ENCODE measurements around the gene PPARD.
A peak's percentile ranks its signal among the peaks of the same experiment; 100 is the strongest.
"Not testable (repeated sequence)": the region's sequence is repeated elsewhere in the genome, so short reads cannot be mapped to it uniquely, and the experiment has no call there.

The PPARD gene

DNA sequence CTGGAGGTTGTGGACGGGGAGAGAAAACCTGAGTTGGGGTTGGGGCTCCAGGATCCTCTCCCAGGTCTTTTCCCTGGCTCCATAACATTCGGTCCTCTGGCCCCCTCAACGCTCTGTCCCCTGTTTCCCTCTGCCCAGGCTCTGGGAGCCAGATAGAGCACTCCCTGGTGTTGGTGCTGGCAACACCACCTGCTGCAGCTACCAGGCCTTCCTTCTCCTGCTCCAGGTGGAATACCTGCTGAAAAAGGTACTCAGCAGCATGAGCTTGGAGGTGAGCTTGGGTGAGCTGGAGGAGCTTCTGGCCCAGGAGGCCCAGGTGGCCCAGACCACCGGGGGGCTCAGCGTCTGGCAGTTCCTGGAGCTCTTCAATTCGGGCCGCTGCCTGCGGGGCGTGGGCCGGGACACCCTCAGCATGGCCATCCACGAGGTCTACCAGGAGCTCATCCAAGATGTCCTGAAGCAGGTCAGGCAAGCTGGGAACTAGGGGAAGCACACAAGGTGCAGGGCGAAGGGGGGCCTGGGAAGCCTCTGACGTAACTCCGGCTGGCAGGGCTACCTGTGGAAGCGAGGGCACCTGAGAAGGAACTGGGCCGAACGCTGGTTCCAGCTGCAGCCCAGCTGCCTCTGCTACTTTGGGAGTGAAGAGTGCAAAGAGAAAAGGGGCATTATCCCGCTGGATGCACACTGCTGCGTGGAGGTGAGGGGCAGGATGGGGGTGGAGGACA lies 30.1 kb upstream of the PPARD start:
- no peak for DNase-seq (ENCODE audit: low spot score)

- DNase-seq (ENCODE audit: low spot score), result no peak
Measured at GRCh38 chr6:35312807-35313206, 29.6 kb upstream of the PPARD start.

DNA sequence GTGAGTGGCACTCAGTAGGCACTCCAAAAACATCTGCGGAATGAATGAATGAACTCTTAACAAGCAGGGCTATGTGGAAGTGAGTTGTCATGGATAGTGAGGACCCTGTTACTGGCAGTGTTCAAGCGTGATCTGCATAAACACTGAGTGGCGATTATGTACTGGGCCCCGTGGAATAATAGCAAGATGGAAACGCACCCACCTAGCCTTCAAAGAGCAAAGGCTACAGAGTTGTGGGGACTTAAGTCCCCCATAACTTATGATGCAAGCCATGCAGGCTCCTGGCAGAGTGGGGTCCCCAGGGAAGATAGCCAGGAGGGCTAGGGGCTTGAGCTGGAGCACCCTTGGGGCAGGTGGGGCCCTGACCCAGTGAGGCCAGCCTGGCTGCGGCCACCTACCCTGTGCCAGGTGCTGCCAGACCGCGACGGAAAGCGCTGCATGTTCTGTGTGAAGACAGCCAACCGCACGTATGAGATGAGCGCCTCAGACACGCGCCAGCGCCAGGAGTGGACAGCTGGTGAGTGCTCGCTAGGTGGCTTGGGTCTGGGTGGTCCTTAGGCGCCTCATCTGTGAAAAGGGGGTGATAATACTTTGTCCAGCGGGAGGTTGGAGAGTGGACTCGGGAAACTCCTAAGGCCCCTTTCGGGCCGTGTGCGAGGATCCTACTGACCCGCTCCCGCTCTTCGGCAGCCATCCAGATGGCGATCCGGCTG lies 24.7 kb upstream of the PPARD start:
- peak; percentile 31 for DNase-seq (ENCODE audit: low spot score)

DNA sequence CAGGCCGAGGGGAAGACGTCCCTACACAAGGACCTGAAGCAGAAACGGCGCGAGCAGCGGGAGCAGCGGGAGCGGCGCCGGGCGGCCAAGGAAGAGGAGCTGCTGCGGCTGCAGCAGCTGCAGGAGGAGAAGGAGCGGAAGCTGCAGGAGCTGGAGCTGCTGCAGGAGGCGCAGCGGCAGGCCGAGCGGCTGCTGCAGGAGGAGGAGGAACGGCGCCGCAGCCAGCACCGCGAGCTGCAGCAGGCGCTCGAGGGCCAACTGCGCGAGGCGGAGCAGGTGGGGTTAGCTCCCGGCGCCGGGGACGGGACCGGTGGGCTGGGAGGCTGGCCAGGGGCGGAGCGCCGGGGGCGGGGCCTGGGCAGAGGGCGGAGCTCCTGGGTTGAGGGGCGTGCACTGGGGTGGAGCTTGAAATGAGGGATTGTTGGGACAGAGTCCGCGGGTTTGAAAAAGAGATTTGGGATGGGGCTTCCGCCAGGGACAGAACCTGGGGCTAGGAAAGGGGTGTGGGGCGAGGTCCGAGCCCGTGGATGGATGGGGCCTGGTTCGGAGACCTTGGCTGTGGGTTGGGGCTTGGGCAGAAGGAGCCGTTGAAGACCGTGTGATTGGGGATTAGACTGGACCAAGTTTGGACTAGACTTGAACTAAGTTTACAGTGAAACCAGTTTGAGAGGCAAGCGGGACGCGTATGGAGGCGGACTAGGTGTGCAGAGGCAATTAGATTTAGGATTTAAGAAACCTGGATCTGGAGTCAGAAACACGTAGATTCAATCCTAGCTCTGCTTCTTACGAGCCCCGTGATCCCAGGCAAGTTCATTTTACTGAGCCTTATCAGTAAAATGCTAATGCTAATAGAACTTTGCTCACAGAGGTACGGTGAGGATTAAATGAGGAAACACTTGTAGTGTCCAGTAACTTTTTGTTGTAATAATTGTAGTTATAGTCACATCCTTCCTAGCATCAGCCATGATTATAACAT lies 23.9 kb upstream of the PPARD start:
- peak; percentile 97 for DNase-seq (ENCODE audit: low spot score)

DNA sequence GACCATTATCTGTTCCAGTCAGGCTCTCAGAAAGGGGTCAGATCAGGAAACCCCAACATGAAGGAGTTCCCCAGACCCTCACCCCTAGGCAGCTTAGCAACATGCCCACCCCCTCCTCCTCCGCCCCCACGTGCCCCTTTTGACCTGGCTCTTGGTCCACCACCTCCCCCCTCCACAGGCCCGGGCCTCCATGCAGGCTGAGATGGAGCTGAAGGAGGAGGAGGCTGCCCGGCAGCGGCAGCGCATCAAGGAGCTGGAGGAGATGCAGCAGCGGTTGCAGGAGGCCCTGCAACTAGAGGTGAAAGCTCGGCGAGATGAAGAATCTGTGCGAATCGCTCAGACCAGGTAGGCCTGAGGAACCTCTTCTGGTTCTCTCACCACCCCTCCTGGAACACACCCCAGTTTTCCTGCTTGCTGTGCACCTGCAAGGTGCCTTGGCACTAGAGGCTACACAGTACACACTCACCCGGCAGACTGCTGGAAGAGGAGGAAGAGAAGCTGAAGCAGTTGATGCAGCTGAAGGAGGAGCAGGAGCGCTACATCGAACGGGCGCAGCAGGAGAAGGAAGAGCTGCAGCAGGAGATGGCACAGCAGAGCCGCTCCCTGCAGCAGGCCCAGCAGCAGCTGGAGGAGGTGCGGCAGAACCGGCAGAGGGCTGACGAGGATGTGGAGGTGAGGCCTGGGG lies 22.9 kb upstream of the PPARD start:
- no peak for DNase-seq (ENCODE audit: low spot score)

DNA sequence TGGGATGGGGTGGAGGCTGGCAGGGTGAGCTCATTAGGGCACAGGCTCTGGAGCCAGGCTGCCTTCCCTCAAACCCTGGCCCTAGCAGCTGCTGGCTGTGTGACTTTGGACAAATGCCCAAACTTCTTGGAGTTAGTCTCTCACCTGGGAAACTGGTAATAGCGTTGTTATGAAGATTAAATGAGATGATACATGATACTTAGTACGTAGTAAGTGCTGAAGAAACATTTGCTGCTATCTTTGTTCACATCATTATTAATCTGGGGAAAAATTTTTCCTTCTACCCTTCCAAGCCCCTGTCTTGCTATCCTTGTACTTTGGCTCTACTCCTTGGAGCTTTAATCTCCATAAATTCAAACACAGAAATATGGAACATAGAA lies 22.3 kb upstream of the PPARD start:
- no peak for DNase-seq (ENCODE audit: low spot score)

DNA sequence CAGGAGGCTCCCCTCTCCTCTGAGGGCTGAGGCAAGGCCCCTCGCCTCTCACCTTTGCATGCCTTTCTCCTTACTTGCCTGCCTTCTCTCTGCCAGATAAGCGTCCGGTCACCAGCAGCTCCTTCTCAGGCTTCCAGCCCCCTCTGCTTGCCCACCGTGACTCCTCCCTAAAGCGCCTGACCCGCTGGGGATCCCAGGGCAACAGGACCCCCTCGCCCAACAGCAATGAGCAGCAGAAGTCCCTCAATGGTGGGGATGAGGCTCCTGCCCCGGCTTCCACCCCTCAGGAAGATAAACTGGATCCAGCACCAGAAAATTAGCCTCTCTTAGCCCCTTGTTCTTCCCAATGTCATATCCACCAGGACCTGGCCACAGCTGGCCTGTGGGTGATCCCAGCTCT lies 21.3 kb upstream of the PPARD start:
- DNase-seq (ENCODE audit: low spot score), result no peak

DNA sequence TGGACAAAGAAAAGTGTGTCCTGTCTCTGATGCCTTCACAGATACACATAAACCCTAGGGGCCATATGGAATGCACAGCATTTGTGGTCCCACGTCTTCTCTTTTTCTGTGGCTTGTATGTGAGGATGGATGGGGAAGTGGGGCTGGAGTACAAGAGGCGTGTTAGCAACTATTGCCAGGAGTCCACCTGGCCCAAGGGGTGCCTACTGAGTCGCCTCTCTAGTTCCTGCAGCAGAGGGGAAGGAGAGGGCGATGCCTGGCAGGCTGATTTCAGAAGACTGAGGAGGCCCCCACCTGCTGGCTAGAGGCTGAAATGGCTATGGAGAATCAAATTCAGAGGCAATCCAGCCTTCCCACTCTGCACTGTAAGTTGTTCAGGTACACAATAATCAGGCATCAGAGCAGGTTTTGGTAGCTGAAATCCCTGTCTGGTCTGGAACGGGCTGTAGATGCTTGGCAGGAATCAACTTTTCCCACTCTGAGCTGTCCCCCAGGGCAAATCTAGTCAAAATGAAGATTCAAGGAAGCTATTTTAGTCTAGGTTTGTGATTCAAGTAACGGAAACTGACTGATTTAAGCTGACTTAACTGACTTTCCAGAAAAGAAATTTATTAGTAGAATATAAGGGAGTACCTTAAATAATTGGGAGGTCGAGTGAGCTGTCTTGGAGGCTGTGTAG lies 14.9 kb upstream of the PPARD start:
- peak; percentile 77 for DNase-seq (ENCODE audit: low spot score)

DNA sequence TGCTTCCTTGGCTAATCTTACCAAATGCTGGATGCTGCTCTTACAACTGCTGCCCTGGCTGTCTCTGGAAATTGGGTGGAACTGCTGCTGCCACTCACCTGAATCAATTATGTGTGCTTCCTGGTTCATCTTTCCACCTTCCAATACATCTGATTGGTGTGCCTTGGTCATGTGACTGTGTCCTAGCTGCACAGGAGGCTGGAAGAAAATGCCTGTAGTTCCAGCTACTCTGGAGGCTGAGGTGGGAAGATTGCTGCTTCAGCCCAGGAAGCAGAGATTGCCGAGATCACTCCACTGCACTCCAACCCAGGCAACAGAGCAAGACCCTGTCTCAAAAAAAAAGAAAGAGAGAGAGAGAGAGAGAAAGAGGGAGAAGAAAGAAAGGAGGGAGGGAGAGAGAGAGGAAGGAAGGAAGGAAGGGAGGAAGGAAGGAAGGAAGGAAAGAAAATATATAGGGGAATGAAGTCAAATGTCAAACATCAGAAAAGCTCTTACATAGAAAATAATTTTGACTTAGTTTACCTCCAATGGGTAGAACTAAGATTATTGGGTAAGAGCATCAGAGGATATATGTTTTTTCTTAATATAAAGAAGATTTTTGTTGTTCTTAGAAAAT lies 14.1 kb upstream of the PPARD start:
- no peak for DNase-seq (ENCODE audit: low spot score)

GRCh38 chr6:35328965-35329364 lies 13.4 kb upstream of the PPARD start:
- not testable (repeated sequence) for DNase-seq (ENCODE audit: low spot score)

DNA sequence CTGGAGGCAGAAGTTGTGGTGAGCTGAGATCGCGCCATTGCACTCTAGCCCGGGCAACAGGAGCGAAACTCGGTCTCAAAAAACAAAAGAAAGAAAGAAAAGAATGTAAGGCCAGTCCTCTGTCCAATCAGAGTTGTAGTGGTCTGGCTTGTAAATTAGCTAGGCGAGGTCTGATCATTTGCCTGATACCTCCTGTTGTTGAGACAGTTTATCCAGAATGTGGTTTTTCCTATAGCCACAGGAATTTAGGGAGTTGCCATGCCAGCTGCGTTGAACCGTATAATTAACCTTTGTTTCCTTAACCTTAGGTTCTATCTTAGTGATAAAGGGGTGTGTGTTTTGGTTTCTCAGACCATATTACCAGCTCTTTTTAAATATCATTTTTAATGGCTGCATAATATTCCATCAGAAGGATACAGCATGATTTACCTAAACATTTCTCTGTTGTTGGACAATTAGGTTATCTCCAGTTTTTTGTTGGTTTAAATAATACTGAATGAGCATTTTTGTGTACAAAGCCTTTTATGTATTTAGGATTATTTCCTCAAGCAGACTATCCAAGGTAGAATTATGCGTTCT lies 11.7 kb upstream of the PPARD start:
- no peak for DNase-seq (ENCODE audit: low spot score)

DNA sequence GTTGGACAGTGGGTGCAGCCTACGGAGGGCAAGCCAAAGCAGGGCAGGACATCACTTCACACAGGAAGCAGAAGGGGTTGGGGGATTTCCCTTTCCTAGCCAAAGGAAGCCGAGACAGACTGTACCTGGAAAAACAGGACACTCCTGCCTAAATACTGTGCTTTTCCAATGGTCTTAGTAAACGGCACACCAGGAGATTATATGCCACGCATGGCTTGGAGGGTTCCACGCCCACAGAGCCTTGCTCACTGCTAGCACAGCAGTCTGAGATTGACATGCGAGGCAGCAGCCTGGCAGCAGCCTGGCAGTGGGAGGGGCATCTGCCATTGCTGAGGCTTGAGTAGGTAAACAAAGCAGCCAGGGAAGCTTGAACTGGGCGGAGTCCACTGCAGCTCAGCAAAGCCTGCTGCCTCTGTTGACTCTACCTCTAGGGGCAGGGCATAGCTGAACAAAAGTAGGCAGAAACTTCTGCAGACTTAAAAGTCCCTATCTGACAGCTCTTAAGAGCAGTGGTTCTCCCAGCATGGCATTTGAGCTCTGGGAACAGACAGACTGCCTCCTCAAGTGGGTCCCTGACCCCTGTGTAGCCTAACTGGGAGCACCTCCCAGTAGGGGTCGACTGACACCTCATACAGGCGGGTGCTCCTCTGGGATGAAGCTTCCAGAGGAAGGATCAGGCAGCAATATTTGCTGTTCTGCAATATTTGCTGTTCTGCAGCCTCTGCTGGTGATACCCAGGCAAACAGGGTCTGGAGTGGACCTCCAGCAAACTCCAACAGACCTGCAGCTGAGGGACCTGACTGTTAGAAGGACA lies 10.1 kb upstream of the PPARD start:
- not testable (repeated sequence) for DNase-seq (ENCODE audit: low spot score)

GRCh38 chr6:35341557-35341956 lies 801 bp upstream of the PPARD start:
- DNase-seq (ENCODE audit: low spot score), result no peak

DNA sequence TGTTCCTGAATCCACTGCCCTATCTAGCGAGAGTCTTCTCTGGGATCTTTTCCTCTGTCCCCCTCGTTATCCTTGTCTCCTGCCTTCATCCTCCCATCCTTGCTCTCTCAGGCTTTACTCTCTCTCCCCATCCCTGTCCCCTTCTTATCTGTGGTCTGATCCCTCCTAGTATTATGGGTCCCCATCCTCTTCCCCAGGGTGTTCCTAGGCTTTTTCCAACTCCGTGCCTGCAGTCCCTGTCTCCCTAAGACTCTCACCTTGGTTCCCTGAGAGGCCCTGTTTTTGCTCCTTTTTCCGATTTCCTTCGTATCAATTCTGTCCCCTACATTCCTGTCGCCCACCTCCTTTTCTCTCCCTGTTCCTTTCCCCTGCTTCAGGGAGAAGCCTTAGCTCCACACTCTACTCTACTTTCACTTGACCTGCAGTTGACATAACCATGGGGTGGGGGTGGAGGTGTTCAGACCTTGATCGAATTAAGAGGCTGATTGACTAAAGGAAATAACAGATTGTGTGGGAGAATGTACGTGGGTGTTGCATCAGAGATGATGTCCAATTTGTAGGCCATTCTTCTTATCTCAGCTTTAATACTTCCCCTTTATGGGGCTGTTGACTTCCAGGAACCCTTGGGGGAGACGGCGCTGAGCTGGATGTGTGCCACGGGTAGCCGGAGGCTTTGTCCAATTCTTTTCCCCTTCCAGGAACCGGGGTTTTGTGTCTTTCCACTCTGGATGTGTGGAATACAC lies 905 bp downstream of the PPARD start:
- DNase-seq (ENCODE audit: low spot score), result peak; percentile 42

DNA sequence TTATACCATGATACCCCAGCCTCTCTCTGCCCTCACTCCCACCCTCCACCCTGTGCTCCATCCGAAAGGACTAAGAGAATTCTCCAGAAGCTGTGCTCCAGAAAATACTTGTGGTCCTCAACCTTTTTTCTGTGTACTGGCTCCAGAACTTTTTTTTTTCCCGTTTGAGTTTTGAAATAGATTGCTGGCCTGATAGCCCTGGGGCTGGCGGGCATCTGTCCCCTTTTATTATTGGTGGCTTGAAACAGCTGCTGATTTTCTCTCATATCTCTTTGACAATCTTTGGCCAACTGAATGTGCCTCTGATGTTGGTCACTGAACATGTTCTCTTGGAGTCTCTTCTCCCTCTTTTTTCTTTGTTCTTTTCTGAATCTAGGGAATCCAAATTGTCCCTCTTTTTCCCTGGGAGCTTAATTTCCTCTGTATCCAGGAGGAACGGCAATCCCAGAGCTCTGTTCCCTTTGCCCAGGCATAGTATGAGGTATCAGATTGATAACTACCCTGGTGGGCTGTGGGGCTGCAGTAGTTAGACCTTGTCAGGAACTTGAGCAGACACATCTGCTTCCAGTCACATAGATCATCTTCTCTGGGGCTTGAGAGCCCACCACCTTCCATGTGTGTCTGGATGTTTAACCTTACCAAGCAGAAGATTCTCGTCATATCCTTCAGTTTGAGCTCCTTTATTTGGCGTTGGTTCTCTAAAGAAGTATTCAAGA lies 1.6 kb downstream of the PPARD start:
- peak; percentile 16 for DNase-seq (ENCODE audit: low spot score)

- DNase-seq (ENCODE audit: low spot score), result no peak
Measured at GRCh38 chr6:35351422-35351821, 9.1 kb downstream of the PPARD start.

GRCh38 chr6:35352735-35353134 lies 10.4 kb downstream of the PPARD start:
- DNase-seq (ENCODE audit: low spot score), result no peak
